K562 (cell line): ENCODE measurements around the gene STIL. TPM values are rescaled to one million over a fixed set of nuclear protein-coding genes. Genes with fewer than 3 reads are reported as not detected.

Source experiments
- CGGBP1 ChIP-seq: fragments of 250-450 bp; sonication (Bioruptor Pico); IDR thresholded peaks from 2 replicates; pipeline ENCODE4 v1.9.0; 2021; ENCODE audit warnings: mild to moderate bottlenecking
- FOXP4 ChIP-seq: sonication (generic); formaldehyde crosslinking; IDR thresholded peaks from 2 replicates; pipeline ENCODE4 v1.8.0; 2022; ENCODE audit warnings: mild to moderate bottlenecking, missing genetic modification reagents, borderline replicate concordance
- HDAC8 ChIP-seq: fragments of 450-650 bp; IDR thresholded peaks from 2 replicates; pipeline ENCODE4 v1.6.1; 2016; ENCODE audit warnings: mild to moderate bottlenecking, missing genetic modification characterization, moderate library complexity, missing compliant biosample characterization
- KLF6 ChIP-seq: fragments of 250-450 bp; sonication (Bioruptor Pico); IDR thresholded peaks from 2 replicates; pipeline ENCODE4 v1.4.0; 2020; ENCODE audit warnings: mild to moderate bottlenecking, moderate library complexity, borderline replicate concordance
- MIER1 ChIP-seq: fragments of 450-650 bp; IDR thresholded peaks from 2 replicates; pipeline ENCODE4 v1.6.1; 2016; ENCODE audit warnings: antibody characterized with exemption, mild to moderate bottlenecking, low read depth
- MTA2 ChIP-seq: fragments of 450-650 bp; IDR thresholded peaks from 2 replicates; pipeline ENCODE4 v1.6.1; 2016; ENCODE audit warnings: low read depth
- MXI1 ChIP-seq: IDR thresholded peaks from 2 replicates; pipeline ENCODE4 v1.6.1; 2011; ENCODE audit warnings: low read depth, mild to moderate bottlenecking, improper control_type of control experiment, low read length
- NCOA1 ChIP-seq: fragments of 450-650 bp; IDR thresholded peaks from 2 replicates; pipeline ENCODE4 v1.6.1; 2016; ENCODE audit warnings: low read depth
- NR0B1 ChIP-seq: fragments of 450-650 bp; IDR thresholded peaks from one replicate; pipeline ENCODE4 v1.6.1; 2018; ENCODE audit warnings: mild to moderate bottlenecking, moderate library complexity; ENCODE audit not compliant: partially characterized antibody
- POU5F1 ChIP-seq: fragments of 150-350 bp; IDR thresholded peaks from 2 replicates; pipeline ENCODE4 v1.6.1; 2014; ENCODE audit warnings: borderline replicate concordance, low read length, low read depth, mild to moderate bottlenecking; ENCODE audit not compliant: partially characterized antibody
- RCOR1 ChIP-seq, 2 experiments: IDR thresholded peaks; 2 replicates each; pipeline ENCODE4 v1.6.1; 2012; ENCODE audit warnings: low read depth in 2 of 2, low read length in 2 of 2, borderline replicate concordance in 1 of 2, improper control_type of control experiment in 1 of 2
- SIX5 ChIP-seq, 2 experiments: IDR thresholded peaks; 2 replicates each; pipeline ENCODE4 v1.6.1; 2011; ENCODE audit warnings: low read length in 2 of 2, borderline replicate concordance in 1 of 2, low read depth in 1 of 2, mild to moderate bottlenecking in 1 of 2, moderate library complexity in 1 of 2; ENCODE audit not compliant: insufficient read depth in 1 of 2
- SP1 ChIP-seq: sonication (generic); formaldehyde crosslinking; IDR thresholded peaks from 2 replicates; pipeline ENCODE4 v1.8.1; 2022; ENCODE audit warnings: mild to moderate bottlenecking, missing genetic modification reagents
- TAF7 ChIP-seq: fragments of 450-650 bp; IDR thresholded peaks from 2 replicates; pipeline ENCODE4 v1.6.1; 2016; ENCODE audit warnings: missing genetic modification characterization, missing compliant biosample characterization
- UBTF ChIP-seq, 2 experiments: IDR thresholded peaks; 2 replicates each; pipeline ENCODE4 v1.6.1; 2012; ENCODE audit warnings: improper control_type of control experiment in 2 of 2, low read depth in 2 of 2, low read length in 2 of 2, borderline replicate concordance in 1 of 2
- ZFP91 ChIP-seq: sonication (generic); formaldehyde crosslinking; IDR thresholded peaks from 2 replicates; pipeline ENCODE4 v1.8.0; 2022; ENCODE audit warnings: mild to moderate bottlenecking, missing genetic modification reagents
- ZNF778 ChIP-seq: fragments of 450-650 bp; formaldehyde crosslinking; IDR thresholded peaks from 2 replicates; pipeline ENCODE4 v1.4.0; 2020; ENCODE audit warnings: mild to moderate bottlenecking, moderate library complexity
- ZSCAN29 ChIP-seq: fragments of 450-650 bp; IDR thresholded peaks from 2 replicates; pipeline ENCODE4 v1.6.1; 2017
- polyA plus RNA-seq, 8 experiments: library from polyadenylated mRNA; depleted of rRNA in 4 of 8; stranded (reverse) in 5 of 8; unstranded in 3 of 8; fragments of >200 nt; fragmentation: Nextera tagmentation in 2 of 8; fragmentation: Illumina TruSeq in 1 of 8; extraction: Ambion mirVana in 2 of 8; extraction: Trizol in 1 of 8; gene quantifications; 2 replicates each; pipeline versions ENCODE4 v1.2.1 to v1.2.3, GENCODE V29; 2011 to 2014; ENCODE audit warnings: inconsistent platforms in 1 of 8, missing spikeins in 1 of 8
- total RNA-seq, 7 experiments: library from RNA; depleted of rRNA in 6 of 7; stranded (reverse); fragments of >200 nt in 6 of 7; fragmentation: Illumina TruSeq in 2 of 7; extraction: Trizol in 2 of 7; gene quantifications; 2 replicates each; pipeline versions ENCODE4 v1.2.1 to v1.2.3, GENCODE V29; 2011 to 2021; ENCODE audit warnings: low replicate concordance in 1 of 7

Gene STIL
- total and polyA plus RNA-seq, 9 of the 15 experiments (the other 6 are each of a cell fraction or from before 2014, with no cell fraction given) = 10.5 to 77.4 (median 39.6) TPM

- TF ChIP-seq FOXP4 (CRISPR knock-in tag) (no peak), MIER1 (0 out of 2 replicates have a peak, but pooled peaks have one; percentile 16), MXI1 (no peak; the same call in 1 of the 2 replicates), SP1 (CRISPR knock-in tag) (no peak), HDAC8 (no peak), SIX5 (IDR thresholded peaks at IDR 0.05; ENCODE audit: borderline replicate concordance in 1 of 2, insufficient read depth in 1 of 2, low read depth in 1 of 2, low read length in 2 of 2) (no peak), KLF6 (CRISPR knock-in tag) (no peak), ZNF778 (CRISPR knock-in tag) (no peak), TAF7 (no peak), ZFP91 (CRISPR knock-in tag) (no peak), NR0B1 (no peak), CGGBP1 (CRISPR knock-in tag) (no peak), RCOR1 (IDR thresholded peaks at IDR 0.05; ENCODE audit: borderline replicate concordance in 1 of 2, low read depth in 2 of 2, low read length in 2 of 2) (peak in 1 of 2 experiments; percentile 9; a peak in 1 of 4 replicates), UBTF (IDR thresholded peaks at IDR 0.05; ENCODE audit: borderline replicate concordance in 1 of 2, low read depth in 2 of 2, low read length in 2 of 2) (no peak), ZSCAN29 (no peak), MTA2 (no peak), POU5F1 (no peak), NCOA1 (no peak)
Observed at GRCh38 chr1:47334765-47335435, 21.0 kb upstream of the STIL start (continued).
